ENCODE results near the gene LIFR.

Gene LIFR

DNA sequence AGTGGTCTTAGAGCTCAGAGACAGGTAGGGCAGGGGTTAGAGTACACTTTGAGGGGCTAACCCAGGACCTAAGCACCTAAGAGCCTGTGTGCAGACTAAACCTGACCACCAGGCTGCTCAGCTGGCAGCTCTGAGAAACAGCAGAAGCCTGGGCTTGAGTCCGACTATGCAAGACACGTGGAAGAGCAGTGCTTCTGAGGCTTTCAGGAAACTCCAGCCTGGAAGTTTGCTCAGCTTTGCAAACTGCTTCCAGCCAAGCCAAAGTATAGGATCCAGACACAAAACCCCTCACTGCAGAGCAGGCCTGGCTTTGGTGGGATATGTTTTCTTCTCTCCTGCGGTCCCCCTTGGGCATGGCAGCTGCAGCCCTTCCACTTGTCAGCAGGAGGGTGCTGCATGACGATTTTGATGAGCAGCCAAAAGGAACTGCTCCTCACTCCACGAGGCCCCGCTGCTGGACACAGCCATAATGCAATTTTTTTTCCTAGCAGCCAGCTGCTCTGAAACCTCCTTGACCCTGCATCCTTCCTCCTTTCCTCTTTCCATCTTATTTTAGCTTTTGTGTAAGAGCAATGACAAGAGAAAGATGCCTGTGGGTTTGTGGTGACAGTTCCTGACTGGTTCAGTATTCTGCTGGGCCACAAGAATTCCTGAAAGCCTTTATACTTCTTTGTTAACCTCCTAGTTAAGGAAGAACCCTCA is 123.1 kb downstream of the LIFR start:
- DNase-seq: no peak

DNA sequence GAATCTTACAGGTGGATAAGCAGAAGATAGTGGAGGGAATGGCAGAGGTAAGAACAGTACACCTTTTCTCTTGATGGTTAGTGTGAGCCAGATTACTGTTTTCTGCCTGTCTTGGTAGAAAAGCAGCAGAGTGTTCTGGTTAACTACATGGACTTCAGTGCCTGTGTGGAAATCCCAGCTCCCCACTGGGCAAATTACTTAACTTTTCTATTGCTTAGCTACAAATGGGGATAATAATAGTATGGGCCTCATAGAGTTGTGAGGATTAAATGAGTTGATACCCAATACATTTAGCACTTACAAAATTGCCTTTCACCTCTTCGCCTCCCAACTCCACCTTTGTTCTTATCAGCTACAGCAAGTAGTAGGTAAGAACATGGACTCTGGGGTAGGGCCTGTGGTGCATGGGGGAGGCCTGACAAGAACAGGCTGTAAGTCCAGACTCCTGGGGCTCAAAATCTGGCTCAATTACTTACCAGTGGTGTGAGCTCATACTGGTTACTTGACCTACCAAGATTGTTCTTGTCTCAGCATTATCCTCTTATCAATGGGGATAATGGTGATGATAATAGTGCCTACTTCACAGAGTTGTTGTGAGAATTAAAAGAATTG is 125.1 kb downstream of the LIFR start:
- DNase-seq: no peak

DNA sequence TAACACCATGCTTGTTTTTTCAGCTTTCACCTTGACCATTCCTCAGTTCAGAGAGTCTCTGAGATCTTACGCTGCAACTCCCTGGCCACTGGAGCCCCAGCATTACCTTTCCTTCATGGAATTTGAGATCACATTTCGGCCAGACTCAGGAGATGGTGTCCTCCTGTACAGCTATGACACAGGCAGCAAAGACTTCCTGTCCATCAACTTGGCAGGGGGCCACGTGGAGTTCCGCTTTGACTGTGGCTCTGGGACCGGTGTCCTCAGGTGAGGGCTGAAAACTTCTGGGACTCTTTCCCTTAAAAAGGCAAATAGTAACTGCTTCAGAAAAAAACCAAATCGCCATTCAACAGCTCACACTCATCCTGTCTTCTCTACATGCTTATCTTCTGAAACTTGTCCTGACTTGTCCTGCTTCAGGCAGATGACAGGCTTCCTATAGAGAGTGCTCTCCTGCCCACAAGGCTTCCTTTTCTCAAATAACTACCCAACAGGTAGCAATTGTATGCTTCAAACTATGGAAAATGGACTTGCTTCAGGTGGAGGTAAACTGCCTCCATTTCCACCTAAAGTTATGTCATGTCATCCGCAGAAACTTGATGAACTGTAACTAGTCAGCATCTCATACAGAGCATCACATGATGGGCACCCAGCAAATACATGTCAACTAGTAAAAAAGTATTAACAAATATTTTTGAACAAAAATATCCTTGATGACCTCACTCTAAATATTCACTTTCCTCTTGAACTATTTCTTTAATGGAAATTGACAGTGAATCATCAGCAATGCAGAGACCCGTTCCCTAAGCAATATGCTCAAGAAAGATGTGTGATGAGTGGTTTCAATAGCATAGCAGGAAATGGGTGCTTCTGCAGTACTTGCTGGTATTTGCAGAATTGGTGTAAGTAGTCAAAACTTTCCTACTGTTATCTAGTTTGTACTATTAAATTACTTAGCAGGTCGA is 129.2 kb downstream of the LIFR start:
- no peak for DNase-seq

DNA sequence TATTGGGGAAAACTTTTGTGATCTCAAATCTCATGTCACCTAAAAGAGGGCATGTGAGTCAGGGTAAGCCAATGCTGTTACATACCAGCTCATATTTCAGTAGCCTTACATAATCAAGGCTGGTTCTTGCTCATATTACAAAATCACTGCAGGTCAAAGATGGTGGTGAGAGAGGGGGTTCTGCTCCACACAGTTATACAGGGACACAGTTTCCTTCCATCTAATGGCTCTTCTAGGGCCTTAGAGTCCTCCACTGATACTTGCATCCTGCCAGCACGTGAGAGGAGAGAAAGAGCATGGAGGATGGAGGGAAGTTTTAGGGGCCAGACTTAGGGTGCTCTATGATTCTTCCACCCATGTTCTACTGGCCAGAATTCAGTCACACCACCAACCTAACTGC is 130.0 kb downstream of the LIFR start:
- DNase-seq: no peak
